Caki2 (cell line): ENCODE data around the gene GPATCH8. TPM values are rescaled to one million over a fixed set of nuclear protein-coding genes. Genes with fewer than 3 reads are reported as not detected.
"Not testable (repeated sequence)": the region's sequence is repeated elsewhere in the genome, so short reads cannot be mapped to it uniquely, and the experiment has no call there.

Source experiments
- DNase-seq: peaks from one replicate; pipeline ENCODE4 v3.0.0-alpha.2; 2015; ENCODE audit warnings: low read depth
- in situ Hi-C: cut with HindIII; loops from 2 replicates; pipeline ENCODE4 v1.10.0; 2016; ENCODE audit warnings: low sequenced_read_pairs, low pct_unique_long_range_greater_than_20kb, mixed read lengths
- total RNA-seq: library from RNA; depleted of rRNA; stranded (reverse); fragments of >200 nt; shearing (Covaris generic); gene quantifications from 2 replicates; pipeline ENCODE4 v1.2.3, GENCODE V29; 2014; ENCODE audit warnings: low replicate concordance

GPATCH8 gene
- total RNA-seq, 1 experiment from 2014 or later, result 8.6 TPM

- DNase-seq, in situ Hi-C loops: not testable (repeated sequence)
These were observed 134.6 kb downstream of the GPATCH8 start for GRCh38 chr17:44368391-44369243.

DNA sequence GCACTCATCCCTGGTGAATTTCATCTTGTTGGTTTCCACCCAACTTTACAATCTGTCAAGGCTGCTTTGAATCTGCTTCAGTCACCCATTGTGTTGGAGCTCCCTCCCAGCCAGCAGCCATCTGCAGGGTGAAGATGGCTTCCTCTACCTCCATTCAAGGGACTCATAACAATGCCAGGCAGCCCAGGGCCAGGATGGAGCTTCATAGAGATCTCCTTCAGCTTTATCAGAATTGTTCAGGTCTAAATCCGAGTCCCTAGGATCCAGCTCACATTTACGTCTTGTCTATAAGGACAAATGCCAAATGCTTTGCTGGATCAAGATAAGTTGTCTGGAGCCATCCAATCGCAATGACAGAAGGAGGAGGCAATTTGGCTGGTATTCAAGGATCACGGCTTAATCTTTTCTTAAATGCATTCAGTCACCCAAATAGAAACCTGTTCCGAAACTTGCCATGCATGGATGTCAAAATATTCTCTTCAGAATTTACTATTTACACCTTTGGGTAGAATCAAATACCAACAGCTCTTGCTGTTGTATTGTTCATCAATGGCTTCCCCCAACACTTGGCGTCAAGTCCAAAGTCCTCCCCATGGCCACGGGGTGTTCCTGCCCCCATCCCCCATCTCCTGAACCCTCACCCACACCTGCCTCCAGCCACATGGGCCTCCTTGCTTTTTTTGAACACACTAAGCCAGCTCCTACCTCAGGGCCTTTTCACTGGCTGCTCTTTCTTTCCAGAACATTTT lies 135.8 kb downstream of the GPATCH8 start:
- in situ Hi-C loops, result no loop called here
- DNase-seq, result no peak

- DNase-seq, in situ Hi-C loops: not testable (repeated sequence)
These were observed 138.2 kb downstream of the GPATCH8 start for GRCh38 chr17:44365051-44365450.

DNA sequence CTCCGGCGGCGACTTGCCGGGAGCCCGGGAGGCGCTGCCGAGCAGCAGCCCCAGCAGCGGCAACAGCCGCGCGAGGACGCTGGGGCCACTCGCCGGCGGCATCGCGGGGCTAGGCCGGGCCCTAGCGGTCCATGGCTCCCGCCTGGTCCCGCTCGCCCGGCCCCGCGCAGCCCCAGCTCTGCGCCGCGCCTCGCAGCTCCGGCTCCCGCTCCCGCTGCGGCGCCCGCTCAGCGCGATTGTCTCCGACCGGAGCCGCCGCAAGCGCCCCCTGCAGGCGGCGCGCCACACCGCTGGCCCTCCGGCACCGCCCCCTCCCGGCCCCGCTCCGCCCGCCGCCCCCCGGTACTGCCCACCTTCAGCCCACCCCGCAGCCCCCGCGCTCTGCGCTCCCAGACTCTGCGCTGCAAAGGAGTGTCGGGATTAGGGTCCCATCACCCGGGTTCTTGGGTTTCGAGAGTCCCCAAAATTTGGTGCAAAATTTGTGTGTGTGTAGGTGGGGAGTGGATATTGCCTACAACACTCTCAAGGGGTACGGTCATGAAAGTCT lies 139.5 kb downstream of the GPATCH8 start, which contains the start of gene FAM171A2:
Gene FAM171A2 (minus strand): TSS at position 241 of the 547 bp plus-strand sequence. CDS start 139 bp downstream, at position 102.
- in situ Hi-C loops, result no loop called here
- DNase-seq, result peak; percentile 52

DNA sequence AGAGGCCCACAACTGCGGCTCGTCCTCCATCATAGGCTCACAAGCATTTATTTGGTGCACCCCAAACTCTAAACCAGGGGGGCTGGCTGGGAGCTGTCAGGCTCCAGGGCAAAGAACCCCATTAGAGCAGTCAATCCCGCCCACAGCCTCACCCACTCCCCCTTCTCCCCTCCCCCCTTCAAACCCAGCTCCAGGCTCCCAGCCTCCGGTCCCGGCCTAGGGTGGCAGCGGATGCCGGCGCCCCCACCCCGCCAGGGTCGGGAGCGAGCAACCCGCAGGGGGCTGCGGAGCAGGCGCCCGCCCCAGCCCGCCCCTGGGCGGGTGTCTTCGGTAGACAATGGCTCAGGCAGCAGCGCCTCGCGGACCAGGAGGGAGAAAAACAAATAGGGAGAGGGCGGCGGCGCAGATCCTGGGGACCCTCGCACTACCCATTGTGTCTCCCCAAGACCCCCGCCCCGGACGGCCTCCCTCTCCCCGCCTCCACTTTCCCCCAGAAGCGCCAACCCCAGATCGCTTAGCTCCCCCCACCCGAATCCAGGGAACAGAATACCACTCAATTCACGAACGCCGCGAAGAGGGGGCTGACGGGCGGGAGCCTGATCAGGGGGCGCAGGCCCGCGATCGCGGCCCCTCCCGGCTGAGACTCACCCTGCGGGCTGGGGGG lies 140.1 kb downstream of the GPATCH8 start:
- no peak for DNase-seq
- in situ Hi-C loops, result no loop called here

GRCh38 chr17:44362459-44362948 lies 140.7 kb downstream of the GPATCH8 start:
- DNase-seq, result no peak
- in situ Hi-C loops, result no loop called here

GRCh38 chr17:44361292-44362260 lies 141.6 kb downstream of the GPATCH8 start:
- in situ Hi-C loops, result no loop called here
- DNase-seq, result no peak

- no peak for DNase-seq
- in situ Hi-C loops, result no loop called here
These were observed 142.4 kb downstream of the GPATCH8 start for GRCh38 chr17:44360826-44361225.

DNA sequence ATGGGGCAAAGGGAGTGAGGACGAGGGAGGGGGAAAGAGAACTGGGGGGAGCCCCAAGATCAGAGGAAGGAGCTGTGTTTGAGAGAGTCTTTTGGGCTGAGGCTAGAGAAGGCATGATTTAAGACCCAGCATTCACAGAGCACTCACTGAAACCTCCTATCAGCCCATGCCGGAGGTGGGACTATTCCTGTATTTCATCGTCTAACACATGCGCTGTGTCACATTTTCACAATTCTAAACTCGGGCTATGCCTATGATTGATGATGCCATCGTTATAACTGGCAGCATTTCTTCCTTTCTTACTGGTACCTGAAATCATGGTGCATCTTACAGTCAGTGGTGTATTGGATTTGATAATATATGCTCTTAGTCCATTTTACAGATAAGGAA lies 143.1 kb downstream of the GPATCH8 start:
- in situ Hi-C loops, result no loop called here
- DNase-seq, result no peak

DNA sequence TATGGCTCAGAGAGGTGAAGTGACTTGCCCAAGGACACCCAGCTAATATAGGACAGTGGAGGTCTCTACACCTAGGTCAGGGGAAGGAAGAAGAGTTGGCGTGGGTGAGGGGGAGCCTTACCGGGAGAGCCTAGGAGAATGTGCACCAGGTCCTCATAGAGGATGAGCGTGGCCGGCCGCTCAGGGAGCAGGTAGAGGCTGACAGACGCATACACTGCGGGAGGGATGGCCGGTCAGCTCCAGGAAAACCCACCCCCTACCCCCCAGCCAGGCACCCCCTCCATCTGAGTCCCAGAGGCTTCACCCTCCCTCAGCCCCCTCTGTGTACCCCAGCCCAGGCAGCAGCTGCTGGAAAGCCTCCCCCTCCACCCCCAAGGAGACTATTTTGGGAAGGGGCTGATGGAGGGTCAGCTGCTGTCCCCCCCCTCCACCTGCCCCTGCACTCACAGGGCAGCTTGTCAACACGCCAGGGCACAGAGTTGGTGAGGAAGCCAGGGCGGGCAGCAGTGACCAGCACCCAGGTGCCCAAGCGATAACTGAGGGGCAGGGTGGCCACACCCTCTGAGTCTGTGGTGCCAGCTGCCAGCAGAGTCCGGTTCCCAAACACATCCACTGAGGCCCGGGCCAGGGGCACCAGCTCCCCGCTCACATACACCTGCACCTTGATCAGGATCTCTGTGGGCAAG lies 143.6 kb downstream of the GPATCH8 start:
- in situ Hi-C loops, result no loop called here
- no peak for DNase-seq

DNA sequence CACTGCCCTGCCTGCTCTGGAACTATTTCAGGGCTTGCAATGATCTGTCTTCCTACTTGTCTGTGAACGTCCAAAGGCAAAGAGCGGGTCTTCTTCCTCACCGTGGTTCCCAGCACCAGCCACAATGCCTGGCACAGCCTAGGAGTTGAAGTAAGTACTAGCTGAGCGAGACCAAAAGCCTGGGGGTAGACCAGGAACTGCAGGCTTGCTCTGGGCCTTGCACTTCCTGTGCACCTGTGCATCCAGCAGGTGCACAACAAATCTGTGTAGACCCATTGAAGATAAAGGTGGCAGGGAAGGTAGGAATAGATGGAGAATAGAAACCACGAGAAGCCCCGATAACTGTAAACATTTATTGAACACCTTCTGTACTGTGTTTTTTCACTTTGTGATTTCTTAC lies 144.2 kb downstream of the GPATCH8 start:
- in situ Hi-C loops, result no loop called here
- no peak for DNase-seq

DNA sequence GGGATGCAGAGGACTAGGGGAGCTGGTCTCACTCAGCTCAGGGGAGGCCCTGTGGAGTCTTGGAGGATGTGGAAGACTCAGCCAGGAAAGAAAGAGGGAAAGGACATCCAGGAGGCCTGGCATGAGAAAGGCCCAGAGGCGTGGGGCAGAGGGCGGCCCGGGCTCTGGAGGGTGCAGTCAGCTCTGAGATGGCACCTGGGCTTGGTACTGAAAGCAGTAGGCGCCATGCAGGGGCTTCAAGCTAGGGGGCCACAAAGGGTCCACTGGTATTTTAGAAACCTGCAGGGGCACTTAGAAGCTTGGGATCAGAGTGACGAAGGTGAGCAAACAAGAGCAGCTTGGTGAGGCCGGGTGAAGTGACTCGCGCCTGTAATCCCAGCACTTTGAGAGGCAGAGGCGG lies 145.1 kb downstream of the GPATCH8 start:
- no peak for DNase-seq
- in situ Hi-C loops, result no loop called here

GRCh38 chr17:44356241-44356640 lies 147.0 kb downstream of the GPATCH8 start:
- no peak for DNase-seq
- in situ Hi-C loops, result no loop called here

GRCh38 chr17:44355642-44356099 lies 147.5 kb downstream of the GPATCH8 start:
- in situ Hi-C loops, result no loop called here
- no peak for DNase-seq

DNA sequence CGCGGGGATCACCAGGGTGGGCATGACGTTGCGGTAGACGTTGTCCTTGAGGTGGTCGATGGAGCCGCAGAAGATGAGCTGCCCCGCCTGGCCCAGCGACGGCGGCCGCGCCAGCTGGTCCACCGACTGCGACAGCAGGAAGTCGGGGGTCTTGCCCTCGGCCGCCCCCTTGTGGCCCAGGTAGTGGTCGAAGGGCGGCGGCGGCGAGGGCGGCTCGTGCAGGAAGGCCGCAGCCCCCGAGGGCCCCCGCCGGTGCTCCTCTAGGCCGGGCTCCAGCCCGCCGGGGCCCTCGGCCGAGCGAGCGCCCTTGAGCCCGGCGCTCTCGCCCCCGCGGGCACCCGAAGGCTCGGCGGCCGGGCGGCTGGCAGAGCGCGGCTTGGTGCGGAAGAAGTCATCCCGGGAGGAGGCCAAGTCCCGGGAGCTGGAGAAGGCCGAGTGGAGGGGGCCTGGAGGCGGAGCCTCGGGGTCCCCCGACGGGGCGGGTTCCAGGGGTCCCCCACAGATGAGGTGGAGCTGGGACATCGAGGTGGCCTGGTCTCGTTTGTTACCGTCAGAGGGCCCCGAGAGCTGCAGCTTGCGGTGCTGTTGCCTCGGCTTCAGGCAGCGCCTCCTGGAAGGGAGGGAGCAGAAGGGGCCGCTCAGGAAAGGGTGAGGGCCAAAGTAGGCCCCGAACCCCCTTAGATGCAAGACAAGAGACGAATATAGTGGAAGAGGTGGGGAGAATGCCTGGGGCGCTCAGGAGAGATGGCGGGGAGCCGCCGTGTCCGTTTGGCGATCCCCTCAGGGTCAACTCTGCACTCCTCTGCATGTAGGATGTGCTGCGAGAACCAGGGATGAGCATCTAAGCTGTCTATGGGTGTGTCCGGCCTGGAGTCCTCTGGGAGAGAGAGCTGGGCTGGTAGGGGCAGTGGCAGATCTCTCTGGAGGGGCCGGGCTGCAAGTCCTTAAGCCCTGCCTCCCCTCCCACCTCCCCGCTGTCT lies 148.3 kb downstream of the GPATCH8 start:
- no peak for DNase-seq
- in situ Hi-C loops, result no loop called here
